Neural cell (in vitro differentiated cells): ENCODE results near the gene TPST1.

ENCODE experiments used
- POLR2AphosphoS5 ChIP-seq: IDR thresholded peaks from 2 replicates; pipeline ENCODE4 v1.6.1; 2012
- TAF1 ChIP-seq: IDR thresholded peaks from 2 replicates; pipeline ENCODE4 v1.6.1; 2012; ENCODE audit warnings: low read depth
- TF ChIP-seq, protein P1 (sequence below): fragments of 450-650 bp; IDR thresholded peaks from 2 replicates; pipeline ENCODE4 v1.5.1; 2014; ENCODE audit warnings: antibody characterized with exemption, mild to moderate bottlenecking, moderate library complexity; ENCODE audit not compliant: poor library complexity, severe bottlenecking

DNA sequence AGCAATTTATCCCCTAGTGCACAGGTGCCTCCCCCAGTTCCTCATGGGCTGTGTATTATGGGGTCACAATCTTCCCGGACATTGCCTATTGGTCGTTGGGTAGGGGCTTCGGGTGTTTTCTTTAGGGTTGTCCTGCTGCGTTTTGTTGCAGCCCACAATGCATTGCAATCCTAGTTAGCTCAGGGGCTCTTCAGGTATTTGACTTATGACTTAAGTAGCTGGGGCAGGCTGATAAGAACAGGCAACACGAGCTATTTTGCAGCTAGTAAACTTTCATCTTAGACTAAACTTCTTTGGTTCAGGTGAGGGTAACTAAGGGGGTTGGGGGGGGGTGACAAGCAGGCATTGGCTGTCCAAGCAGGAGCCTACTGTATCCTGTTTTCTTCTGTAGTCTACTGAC, 158.5 kb downstream of the TPST1 start:
- TF ChIP-seq POLR2AphosphoS5 (no peak), TAF1 (no peak)
- TF ChIP-seq, protein P1, sequence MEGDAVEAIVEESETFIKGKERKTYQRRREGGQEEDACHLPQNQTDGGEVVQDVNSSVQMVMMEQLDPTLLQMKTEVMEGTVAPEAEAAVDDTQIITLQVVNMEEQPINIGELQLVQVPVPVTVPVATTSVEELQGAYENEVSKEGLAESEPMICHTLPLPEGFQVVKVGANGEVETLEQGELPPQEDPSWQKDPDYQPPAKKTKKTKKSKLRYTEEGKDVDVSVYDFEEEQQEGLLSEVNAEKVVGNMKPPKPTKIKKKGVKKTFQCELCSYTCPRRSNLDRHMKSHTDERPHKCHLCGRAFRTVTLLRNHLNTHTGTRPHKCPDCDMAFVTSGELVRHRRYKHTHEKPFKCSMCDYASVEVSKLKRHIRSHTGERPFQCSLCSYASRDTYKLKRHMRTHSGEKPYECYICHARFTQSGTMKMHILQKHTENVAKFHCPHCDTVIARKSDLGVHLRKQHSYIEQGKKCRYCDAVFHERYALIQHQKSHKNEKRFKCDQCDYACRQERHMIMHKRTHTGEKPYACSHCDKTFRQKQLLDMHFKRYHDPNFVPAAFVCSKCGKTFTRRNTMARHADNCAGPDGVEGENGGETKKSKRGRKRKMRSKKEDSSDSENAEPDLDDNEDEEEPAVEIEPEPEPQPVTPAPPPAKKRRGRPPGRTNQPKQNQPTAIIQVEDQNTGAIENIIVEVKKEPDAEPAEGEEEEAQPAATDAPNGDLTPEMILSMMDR = no peak
